H1 (cell line): ENCODE measurements around the gene SESN2. TPM values are rescaled to one million over a fixed set of nuclear protein-coding genes. Genes with fewer than 3 reads are reported as not detected.

Experiments used
- CTCF ChIA-PET: fragments of 300-600 bp; sonication (Branson Sonifier 250); formaldehyde crosslinking; loops from one replicate; lab custom pipeline; 2021; ENCODE audit not compliant: partially characterized antibody; lab: Charles Lee
- POLR2A ChIA-PET: fragments of 300-600 bp; sonication (Branson Sonifier 250); formaldehyde crosslinking; loops from one replicate; lab custom pipeline; 2021; ENCODE audit warnings: inconsistent platforms; ENCODE audit not compliant: partially characterized antibody; lab: Charles Lee
- DNase-seq, 2 experiments: peaks; one replicate each; pipeline versions ENCODE4 v3.0.0 to v3.0.0-alpha.2; 2010 to 2022; ENCODE audit warnings: low spot score in 2 of 2, low read depth in 1 of 2, mixed read lengths in 1 of 2
- FAIRE-seq: peaks from 2 replicates; lab custom pipeline; 2011; peaks lifted over from hg19 to GRCh38; lab: Jason Lieb, UNC
- H2AFZ ChIP-seq: 2 replicates; pipeline ENCODE4 v1.8.1; 2012; ENCODE audit warnings: low read length, inconsistent platforms
- H2AK5ac ChIP-seq: 2 replicates; pipeline ENCODE4 v1.6.1; 2013; ENCODE audit warnings: low read depth, low read length
- H2BK120ac ChIP-seq: replicated peaks from 2 replicates; pipeline ENCODE3; 2013; ENCODE audit warnings: low read depth, low read length, inconsistent platforms
- H2BK12ac ChIP-seq: 2 replicates; pipeline ENCODE4 v1.6.1; 2013; ENCODE audit warnings: low read depth, low read length
- H2BK15ac ChIP-seq: 2 replicates; pipeline ENCODE4 v1.6.1; 2013; ENCODE audit warnings: low read length
- H2BK20ac ChIP-seq: 2 replicates; pipeline ENCODE4 v1.6.1; 2013; ENCODE audit warnings: low read length
- H2BK5ac ChIP-seq: 2 replicates; pipeline ENCODE4 v1.6.1; 2013; ENCODE audit warnings: low read depth, low read length
- H3K14ac ChIP-seq: 2 replicates; pipeline ENCODE4 v1.6.1; 2013; ENCODE audit warnings: inconsistent platforms; ENCODE audit not compliant: insufficient read length
- H3K18ac ChIP-seq: 2 replicates; pipeline ENCODE4 v1.6.1; 2013; ENCODE audit warnings: low read length; ENCODE audit errors: extremely low read depth
- H3K23ac ChIP-seq: 2 replicates; pipeline ENCODE4 v1.6.1; 2013; ENCODE audit warnings: inconsistent platforms; ENCODE audit not compliant: insufficient read length
- H3K23me2 ChIP-seq: 2 replicates; pipeline ENCODE4 v1.6.1; 2013; ENCODE audit warnings: low read depth, low read length
- H3K27ac ChIP-seq: 2 replicates; pipeline ENCODE4 v1.6.1; 2011; ENCODE audit warnings: low read depth, low read length, inconsistent platforms
- H3K27me3 ChIP-seq, 4 experiments: replicated peaks in 1 of 4; 1 replicate in 1 of 4; 2 replicates in 3 of 4; pipeline versions ENCODE4 v1.6.1 to v1.8.1; 2011 to 2013; ENCODE audit warnings: low read length in 3 of 4, mild to moderate bottlenecking in 3 of 4, inconsistent platforms in 2 of 4, mixed read lengths in 2 of 4, moderate library complexity in 1 of 4; ENCODE audit not compliant: control insufficient read depth in 3 of 4, insufficient read depth in 3 of 4; ENCODE audit errors: extremely low read depth in 1 of 4
- H3K36me3 ChIP-seq, 4 experiments: 2 replicates each; pipeline versions ENCODE4 v1.6.1 to v1.8.1; 2011 to 2013; ENCODE audit warnings: mild to moderate bottlenecking in 4 of 4, low read length in 3 of 4, moderate library complexity in 2 of 4, control low read depth in 1 of 4, inconsistent platforms in 1 of 4; ENCODE audit not compliant: insufficient read depth in 4 of 4, control insufficient read depth in 2 of 4
- H3K4ac ChIP-seq: replicated peaks from 2 replicates; pipeline ENCODE3; 2013; ENCODE audit warnings: low read length, low read depth, mixed read lengths, inconsistent platforms; ENCODE audit not compliant: insufficient read length
- H3K4me1 ChIP-seq, 4 experiments: replicated peaks in 1 of 4; 1 replicate in 1 of 4; 2 replicates in 3 of 4; pipeline versions ENCODE4 v1.6.1 to v1.8.1; 2011 to 2013; ENCODE audit warnings: low read length in 3 of 4, inconsistent platforms in 2 of 4, mixed read lengths in 1 of 4; ENCODE audit not compliant: insufficient read depth in 4 of 4, control insufficient read depth in 3 of 4
- H3K4me2 ChIP-seq, 2 experiments: 2 replicates each; pipeline versions ENCODE4 v1.6.1 to v1.8.1; 2011 to 2013; ENCODE audit warnings: low read depth in 2 of 2, low read length in 2 of 2, control low read depth in 1 of 2, inconsistent platforms in 1 of 2, mild to moderate bottlenecking in 1 of 2; ENCODE audit not compliant: insufficient read depth in 1 of 2
- H3K4me3 ChIP-seq, 4 experiments: fragments of 200-600, 300-600 bp in 1 of 4; sonication (generic), shearing (Covaris generic), sonication (Bioruptor Twin) in 1 of 4; 2 replicates each; pipeline versions ENCODE4 v1.5.1 to v1.8.1; 2011 to 2016; ENCODE audit warnings: low read length in 4 of 4, low read depth in 3 of 4, control low read depth in 2 of 4, inconsistent platforms in 2 of 4, mild to moderate bottlenecking in 2 of 4, mixed read lengths in 1 of 4, moderate library complexity in 1 of 4; ENCODE audit not compliant: insufficient read depth in 2 of 4; ENCODE audit errors: extremely low read depth in 1 of 4
- H3K56ac ChIP-seq: replicated peaks from 2 replicates; pipeline ENCODE3; 2013; ENCODE audit warnings: low read depth, mild to moderate bottlenecking, mixed read lengths, low read length, inconsistent platforms; ENCODE audit not compliant: insufficient read length
- H3K79me1 ChIP-seq: 2 replicates; pipeline ENCODE4 v1.6.1; 2013; ENCODE audit warnings: low read depth, low read length, control low read depth
- H3K79me2 ChIP-seq, 2 experiments: 2 replicates each; pipeline versions ENCODE4 v1.6.1 to v1.8.1; 2012 to 2013; ENCODE audit warnings: low read length in 2 of 2, mild to moderate bottlenecking in 2 of 2, inconsistent platforms in 1 of 2; ENCODE audit not compliant: insufficient read depth in 2 of 2, control insufficient read depth in 1 of 2
- H3K9ac ChIP-seq, 4 experiments: replicated peaks in 1 of 4; 1 replicate in 1 of 4; 2 replicates in 3 of 4; pipeline versions ENCODE4 v1.6.1 to v1.8.1; 2011 to 2013; ENCODE audit warnings: low read depth in 3 of 4, low read length in 3 of 4, control low read depth in 2 of 4, mild to moderate bottlenecking in 2 of 4, moderate library complexity in 2 of 4, inconsistent platforms in 1 of 4; ENCODE audit errors: extremely low read depth in 1 of 4
- H3K9me3 ChIP-seq, 2 experiments: 2 replicates each; pipeline versions ENCODE4 v1.6.1 to v1.8.1; 2012 to 2013; ENCODE audit warnings: mild to moderate bottlenecking in 2 of 2, moderate library complexity in 2 of 2, control low read depth in 1 of 2, inconsistent platforms in 1 of 2, low read depth in 1 of 2, low read length in 1 of 2, mixed read lengths in 1 of 2; ENCODE audit not compliant: insufficient read depth in 2 of 2
- H4K20me1 ChIP-seq, 2 experiments: replicated peaks in 1 of 2; 2 replicates each; pipeline versions ENCODE3 to v1.8.1; 2011 to 2013; ENCODE audit warnings: inconsistent platforms in 2 of 2, low read length in 2 of 2, mild to moderate bottlenecking in 1 of 2; ENCODE audit not compliant: insufficient read depth in 2 of 2, control insufficient read depth in 1 of 2
- H4K5ac ChIP-seq: 2 replicates; pipeline ENCODE4 v1.6.1; 2013; ENCODE audit warnings: low read length, low read depth, mixed read lengths, inconsistent platforms; ENCODE audit not compliant: insufficient read length
- H4K8ac ChIP-seq: 2 replicates; pipeline ENCODE4 v1.8.0; 2013; ENCODE audit warnings: mild to moderate bottlenecking, moderate library complexity, low read length, inconsistent platforms; ENCODE audit not compliant: insufficient read depth; ENCODE audit errors: extremely low read depth
- H4K91ac ChIP-seq: replicated peaks from 2 replicates; pipeline ENCODE3; 2013; ENCODE audit warnings: low read length, mixed read lengths, inconsistent platforms; ENCODE audit not compliant: insufficient read length
- ATF3 ChIP-seq: IDR thresholded peaks from 2 replicates; pipeline ENCODE4 v1.6.1; 2011; ENCODE audit warnings: low read depth, mild to moderate bottlenecking, low read length; ENCODE audit not compliant: insufficient read depth
- BACH1 ChIP-seq: IDR thresholded peaks from 2 replicates; pipeline ENCODE4 v1.6.1; 2012; ENCODE audit warnings: low read length, improper control_type of control experiment
- CBX5 ChIP-seq: fragments of 300-800, 300-1000 bp; sonication (generic); IDR thresholded peaks from 2 replicates; pipeline ENCODE4 v1.7.1; 2016; ENCODE audit warnings: antibody characterized with exemption, low read length, low read depth
- KDM4A ChIP-seq: IDR thresholded peaks from one replicate; pipeline ENCODE4 v1.7.1; 2012; ENCODE audit warnings: low read depth, mild to moderate bottlenecking, moderate library complexity, low read length, inconsistent platforms; ENCODE audit not compliant: severe bottlenecking
- POU5F1 ChIP-seq: IDR thresholded peaks from 2 replicates; pipeline ENCODE4 v1.6.1; 2011; ENCODE audit warnings: low read depth, mild to moderate bottlenecking, low read length, moderate library complexity
- SIX5 ChIP-seq: IDR thresholded peaks from 2 replicates; pipeline ENCODE4 v1.6.1; 2011; ENCODE audit warnings: mild to moderate bottlenecking, low read depth, low read length
- WGBS, 2 experiments: shearing (Covaris generic) in 1 of 2; methylation state at CpG; one replicate each; pipeline versions ENCODE4 v1.1.6 to v1.1.7; 2013 to 2015; ENCODE audit warnings: low lambda C conversion rate in 2 of 2, mixed read lengths in 2 of 2, inconsistent platforms in 1 of 2, low coverage in 1 of 2, missing lambda C conversion rate in 1 of 2; ENCODE audit not compliant: insufficient replicate concordance in 2 of 2, insufficient coverage in 1 of 2, insufficient read length in 1 of 2; ENCODE audit errors: extremely low coverage in 1 of 2, missing lambda C conversion rate in 1 of 2; 5-methylcytosine and 5-hydroxymethylcytosine counted together
- polyA plus RNA-seq, 7 experiments: library from polyadenylated mRNA; depleted of rRNA in 3 of 7; stranded (reverse) in 5 of 7; unstranded in 2 of 7; fragments of >200 nt in 5 of 7; fragments of 200-250 nt in 2 of 7; gene quantifications; 1 replicate in 5 of 7; 2 replicates in 1 of 7; 4 replicates in 1 of 7; pipeline versions ENCODE4 v1.2.1 to v1.2.3, GENCODE V29; 2011 to 2013; ENCODE audit warnings: missing spikeins in 2 of 7, mixed read lengths in 2 of 7
- total RNA-seq: library from RNA; stranded (reverse); fragmentation: NEBNext Ultra II Directional; extraction: Animal tissue kit (Norgen Biotek cat#: 25700); gene quantifications from 2 replicates; pipeline ENCODE4 v1.2.1, GENCODE V29; 2021
- TF ChIP-seq, protein P1 (sequence below): IDR thresholded peaks from 2 replicates; pipeline ENCODE4 v1.6.1; 2012; ENCODE audit warnings: inconsistent platforms

The SESN2 gene
- total and polyA plus RNA-seq, 2 of the 8 experiments (the other 6 are each of a cell fraction or from before 2014, with no cell fraction given), result 25.1 to 33.0 TPM

DNA sequence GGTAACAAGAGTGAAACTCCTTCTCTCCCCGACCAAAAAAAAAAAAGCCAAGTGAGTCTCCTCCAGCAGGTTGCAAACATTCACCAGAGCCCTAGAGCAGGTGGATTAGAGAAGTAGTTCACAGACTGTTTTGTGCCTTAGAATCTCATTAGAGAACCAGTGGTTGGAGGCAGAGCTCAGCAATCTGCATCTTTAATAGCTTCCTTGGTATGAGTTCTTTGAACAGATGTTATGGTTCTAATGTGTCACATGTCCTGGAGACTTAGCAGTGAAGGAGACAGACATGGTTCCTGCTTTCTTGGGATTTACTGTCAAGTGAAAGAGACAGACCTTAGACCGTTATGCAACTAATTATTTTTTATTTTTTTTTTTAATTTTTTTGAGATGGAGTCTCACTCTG lies 26.8 kb downstream of the SESN2 start:
- no peak overlapping the region for H2BK20ac ChIP-seq
- H2BK12ac ChIP-seq, result no peak overlapping the region
- POLR2A ChIA-PET, result interaction anchor here (0.5 to 20.8 kb wide), 11 partner anchors 9 to 225 kb away, joined by 3 to 324 read pairs (median 6); partner anchors contain the start of genes MED18 and SESN2
- no peak overlapping the region for H4K8ac ChIP-seq
- no peak overlapping the region for H4K91ac ChIP-seq
- H2AK5ac ChIP-seq, result no peak overlapping the region
- H3K27me3 ChIP-seq, result no peaks in the 10 kb centered on the region
- H4K5ac ChIP-seq, result no peak overlapping the region
- H3K4me1 ChIP-seq, result no peaks in the 10 kb centered on the region
- H2AFZ ChIP-seq, result no peak overlapping the region
- H2BK15ac ChIP-seq, result no peak overlapping the region
- H2BK120ac ChIP-seq, result no peak overlapping the region
- H3K4me2 ChIP-seq, result no peak overlapping the region
- H3K9ac ChIP-seq, result no peak overlapping the region
- WGBS, 2 experiments, result 81% methylated on average over 1 of the region's 2 CpGs; no CpG with 5 or more reads in 1 of the 2 experiments
- no peaks in the 10 kb centered on the region for H3K9me3 ChIP-seq
- H3K4ac ChIP-seq, result no peak overlapping the region
- no peaks in the 10 kb centered on the region for H3K23me2 ChIP-seq
- H4K20me1 ChIP-seq, result no peaks in the 10 kb centered on the region
- DNase-seq, result no peak
- H3K18ac ChIP-seq, result no peak overlapping the region
- no peak overlapping the region for H3K23ac ChIP-seq
- no peak overlapping the region for H3K4me3 ChIP-seq
- H3K14ac ChIP-seq, result no peak overlapping the region
- no peak for FAIRE-seq
- no peaks in the 10 kb centered on the region for H3K79me1 ChIP-seq
- H3K56ac ChIP-seq, result no peak overlapping the region
- no peak overlapping the region for H3K27ac ChIP-seq
- H3K79me2 ChIP-seq, result no peaks in the 10 kb centered on the region
- CTCF ChIA-PET, result interaction anchor here (0.7 kb wide), 1 partner anchor 176 kb away, joined by 3 read pairs; no protein-coding TSS in a partner anchor
- peaks cover 2 to 15% (median 9%) of the 10 kb centered on the region in 4 experiments; a peak in 6 of 8 replicates for H3K36me3 ChIP-seq
- no peak for TF ChIP-seq BACH1
- no peak for TF ChIP-seq CBX5
- TF ChIP-seq, protein P1, sequence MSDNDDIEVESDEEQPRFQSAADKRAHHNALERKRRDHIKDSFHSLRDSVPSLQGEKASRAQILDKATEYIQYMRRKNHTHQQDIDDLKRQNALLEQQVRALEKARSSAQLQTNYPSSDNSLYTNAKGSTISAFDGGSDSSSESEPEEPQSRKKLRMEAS, result no peak
- no peak for TF ChIP-seq POU5F1
- no peak for TF ChIP-seq KDM4A
- no peak for TF ChIP-seq SIX5
- TF ChIP-seq ATF3, result no peak
- H2BK5ac ChIP-seq, result no peak overlapping the region
